Activated T-cell treated with anti-CD3 and anti-CD28 coated beads, Interleukin-2, amount 50 U/mL, for 1 hour (primary cell): Measurements from ENCODE around the gene FAM81A.

ENCODE experiments used
- DNase-seq: peaks from one replicate; pipeline ENCODE4 v3.0.0-alpha.2; 2020

The FAM81A gene

DNA sequence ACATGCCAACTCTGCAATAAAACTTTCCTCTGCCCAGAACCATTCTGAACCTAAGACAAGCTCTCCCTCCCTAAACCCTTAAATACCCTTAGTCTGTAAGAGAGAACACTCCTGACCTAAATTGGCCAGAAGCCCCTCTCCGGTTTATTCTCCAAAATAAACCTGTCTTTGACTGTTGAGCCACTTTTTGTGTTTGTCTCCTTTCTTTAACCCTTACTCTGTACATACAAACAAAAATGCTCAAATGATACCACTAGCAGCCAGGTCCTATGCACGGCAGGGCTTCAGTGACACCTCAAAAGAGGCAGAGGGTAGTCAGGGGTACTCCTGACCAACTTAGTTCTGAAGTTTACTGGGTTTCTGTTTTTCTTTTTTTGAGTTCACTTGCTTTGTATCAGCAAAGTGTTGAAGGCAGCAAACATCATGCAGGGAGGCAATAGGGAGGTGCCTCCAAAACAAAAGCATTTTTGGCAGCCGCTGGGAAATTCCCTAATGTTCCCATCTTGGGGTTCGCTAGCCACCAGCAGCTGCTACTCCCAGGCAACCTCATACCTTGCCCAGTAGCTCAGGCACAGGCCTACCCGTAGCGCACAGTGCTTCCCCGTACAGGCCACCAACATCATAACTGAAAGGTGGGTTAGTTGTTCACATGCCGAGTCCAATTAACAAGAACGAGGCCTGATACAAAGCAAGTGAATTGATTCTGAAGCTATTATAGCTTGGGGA, 110.7 kb downstream of the FAM81A start:
- no peak for DNase-seq

DNA sequence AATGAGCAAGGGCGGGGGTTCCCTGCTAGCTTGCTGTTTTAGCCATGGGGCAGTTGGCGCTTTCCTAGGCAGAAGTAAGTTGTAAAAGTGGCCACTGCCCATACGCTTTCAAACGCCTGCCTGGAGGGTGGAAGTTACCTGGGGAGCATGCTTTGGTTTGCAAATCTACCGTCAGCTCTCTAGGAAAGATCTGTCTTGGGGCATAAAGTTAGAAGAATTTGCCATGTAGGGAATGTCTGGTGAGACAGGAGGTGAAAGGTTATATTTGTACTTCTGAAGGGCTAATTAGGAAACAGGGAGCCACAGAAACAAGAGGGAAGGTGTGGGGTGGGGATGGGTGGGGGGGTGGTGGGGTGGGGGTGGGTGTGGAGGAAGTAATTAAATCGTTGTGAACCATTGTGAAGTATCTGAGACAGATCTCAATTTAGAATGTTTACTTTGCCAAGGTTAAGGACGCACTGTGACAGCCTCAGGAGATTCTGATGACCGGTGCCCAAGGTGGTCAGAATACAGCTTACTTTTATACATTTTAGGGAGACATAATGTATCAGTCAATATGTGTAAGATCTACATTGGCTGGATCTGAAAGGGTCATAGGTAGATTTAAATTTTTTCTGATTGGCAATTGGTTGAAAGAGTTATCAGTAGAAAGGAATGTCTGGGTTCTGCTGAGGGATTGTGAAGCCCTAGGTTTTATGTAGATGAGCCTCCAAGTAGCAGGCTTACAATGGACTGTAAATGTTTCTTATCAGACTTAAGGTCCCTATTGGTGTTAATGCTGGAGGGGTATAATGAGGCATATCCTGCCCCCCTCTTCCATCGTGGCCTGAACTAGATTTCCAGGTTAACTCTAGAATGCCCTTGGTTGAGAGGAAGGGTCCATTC, 111.6 kb downstream of the FAM81A start:
- no peak for DNase-seq

DNA sequence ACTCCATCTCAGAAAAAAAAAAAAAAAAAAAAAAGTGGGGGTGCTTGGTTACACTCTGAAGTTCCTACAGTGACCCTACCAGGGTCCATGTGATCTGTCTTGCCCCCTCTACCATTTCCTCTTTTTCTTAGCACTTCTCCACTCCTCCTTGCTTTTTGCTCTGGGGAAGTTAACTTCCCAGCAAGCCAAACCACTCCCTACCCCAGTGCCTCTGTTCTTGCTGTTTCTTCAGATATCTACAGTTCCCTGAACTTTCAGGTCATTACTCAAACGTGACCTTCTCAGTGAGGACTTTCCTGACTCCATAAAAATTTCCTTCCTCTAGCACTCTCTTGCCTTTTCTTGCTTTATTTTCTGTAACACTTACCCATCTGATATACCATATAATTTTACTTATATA, 112.5 kb downstream of the FAM81A start:
- no peak for DNase-seq

DNA sequence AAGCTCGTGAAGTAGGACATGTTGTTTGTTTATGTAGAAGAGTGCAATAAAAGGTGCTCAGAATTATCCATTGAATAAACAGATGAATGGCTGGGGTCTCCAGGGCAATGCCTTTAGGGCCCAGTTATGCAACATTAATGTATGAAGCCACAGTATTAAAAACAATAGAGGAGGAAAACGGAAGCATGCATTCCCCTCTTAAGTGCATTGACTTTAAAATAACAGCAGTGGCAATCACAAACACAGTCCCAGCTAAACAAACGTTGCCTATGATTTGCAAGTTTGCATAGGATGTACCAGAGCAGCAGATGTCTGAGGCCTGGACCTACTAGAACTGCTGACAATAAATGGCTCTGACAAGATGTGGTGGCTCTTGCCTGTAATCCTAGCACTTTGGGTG, 113.0 kb downstream of the FAM81A start:
- no peak for DNase-seq

DNA sequence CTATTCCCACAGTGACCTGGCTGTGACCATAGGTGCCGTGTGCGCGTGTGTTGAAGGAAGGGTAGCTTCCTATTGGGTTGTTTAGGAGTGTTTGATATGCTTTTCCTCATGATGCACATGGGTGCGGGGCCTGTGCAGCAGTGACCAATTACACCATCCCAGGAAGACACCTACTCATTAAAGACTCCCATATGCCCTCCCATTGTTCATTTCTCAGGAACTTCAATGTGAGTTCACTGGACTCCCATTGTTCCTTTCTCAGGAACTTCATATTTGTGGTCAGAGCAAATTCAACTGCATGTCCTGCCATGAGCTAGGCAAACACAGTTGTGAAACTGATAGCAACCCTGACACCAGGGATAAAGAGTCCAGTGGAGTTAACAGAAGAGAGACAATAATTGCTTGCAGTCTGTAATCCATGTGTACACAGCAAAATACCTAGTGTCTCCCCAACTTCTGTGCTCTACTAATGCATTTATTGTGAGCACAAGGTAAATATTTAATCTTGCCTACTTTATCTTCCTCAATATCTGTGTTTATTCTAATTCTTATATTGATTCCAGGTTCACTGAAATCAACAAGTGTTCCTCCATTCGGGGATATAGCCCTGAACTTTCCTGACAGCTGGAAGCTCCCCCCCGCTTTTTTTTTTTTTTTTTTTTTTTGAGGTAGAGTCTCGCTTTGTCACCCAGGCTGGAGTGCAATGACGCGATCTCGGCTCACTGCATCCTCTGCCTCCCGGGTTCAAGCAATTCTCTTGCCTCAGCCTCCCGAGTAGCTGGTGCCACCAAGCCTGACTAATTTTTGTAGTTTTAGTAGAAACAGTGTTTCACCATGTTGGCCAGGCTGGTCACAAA, 116.1 kb downstream of the FAM81A start:
- no peak for DNase-seq

DNA sequence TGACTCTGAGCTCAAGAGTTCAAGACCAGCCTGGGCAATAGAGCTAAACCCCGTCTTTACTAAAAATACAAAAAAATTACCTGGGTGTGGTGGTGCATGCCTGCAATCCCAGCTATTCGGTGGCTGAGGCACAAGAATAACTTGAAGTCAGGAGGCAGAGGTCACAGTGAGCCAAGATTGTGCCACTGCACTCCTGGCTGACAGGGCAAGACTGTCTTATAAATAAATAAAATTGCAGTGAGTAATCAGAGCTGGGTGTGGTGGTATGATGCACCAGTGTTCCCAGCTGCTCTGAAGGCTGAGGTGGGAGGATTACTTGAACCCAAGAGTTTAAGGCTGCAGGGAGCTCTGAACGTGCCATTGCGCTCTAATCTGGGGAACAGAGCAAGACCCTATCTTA, 117.7 kb downstream of the FAM81A start:
- no peak for DNase-seq

DNA sequence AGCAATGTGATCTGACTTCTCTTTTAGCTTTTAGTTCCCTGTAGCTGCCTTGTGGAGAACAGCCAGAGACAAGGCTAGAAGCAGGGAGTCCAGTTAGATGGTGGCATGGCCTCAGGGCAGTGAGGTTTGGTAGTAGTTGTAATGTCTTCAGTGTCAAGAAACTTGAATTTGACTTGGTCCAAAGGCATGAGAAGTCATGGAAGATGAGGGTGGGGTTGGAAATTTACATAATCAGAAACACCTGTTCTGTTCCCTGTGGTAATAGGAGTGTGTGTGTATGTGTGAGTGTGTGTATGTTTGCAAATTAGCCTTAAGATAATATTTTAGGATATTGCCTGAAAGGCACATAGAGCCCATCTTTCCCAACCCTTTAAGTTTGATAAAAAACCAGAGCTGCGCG, 118.4 kb downstream of the FAM81A start:
- DNase-seq: no peak

DNA sequence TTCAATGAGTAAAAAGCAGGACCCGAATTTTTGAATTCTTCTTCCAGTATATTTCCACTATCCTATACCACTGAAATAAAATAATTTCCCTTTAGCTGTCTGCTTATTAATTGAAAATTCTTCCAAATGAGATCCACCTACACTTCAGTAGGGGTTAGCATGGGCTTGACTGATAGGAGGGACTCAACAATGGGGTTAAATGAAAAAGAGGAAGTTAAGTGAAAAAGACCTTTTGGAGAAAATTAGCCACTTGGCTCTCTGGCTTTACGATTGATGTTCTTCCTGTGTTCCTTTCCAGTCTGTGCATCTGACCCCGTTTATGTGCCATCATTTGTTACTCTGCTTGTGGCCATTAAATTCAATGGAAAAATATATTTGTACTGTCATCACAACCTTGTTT, 119.6 kb downstream of the FAM81A start:
- no peak for DNase-seq

DNA sequence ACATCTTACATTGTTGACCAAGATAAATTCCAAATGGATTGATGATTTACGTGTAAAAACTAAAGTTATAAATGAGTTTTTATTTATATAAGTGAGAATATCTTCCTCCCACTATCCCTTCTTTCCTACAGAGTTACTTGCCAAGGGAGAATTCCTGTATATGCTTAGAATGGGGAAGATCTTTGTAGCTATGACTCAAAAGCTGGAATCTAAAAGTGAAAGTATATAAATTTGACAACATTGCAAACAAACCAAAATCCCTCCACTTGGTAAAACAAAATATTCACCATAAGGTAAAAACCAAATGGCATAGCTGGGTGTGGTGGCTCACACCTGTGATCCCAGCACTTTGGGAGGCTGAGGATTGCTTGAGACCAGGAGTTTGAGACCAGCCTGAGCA, 120.9 kb downstream of the FAM81A start:
- no peak for DNase-seq

DNA sequence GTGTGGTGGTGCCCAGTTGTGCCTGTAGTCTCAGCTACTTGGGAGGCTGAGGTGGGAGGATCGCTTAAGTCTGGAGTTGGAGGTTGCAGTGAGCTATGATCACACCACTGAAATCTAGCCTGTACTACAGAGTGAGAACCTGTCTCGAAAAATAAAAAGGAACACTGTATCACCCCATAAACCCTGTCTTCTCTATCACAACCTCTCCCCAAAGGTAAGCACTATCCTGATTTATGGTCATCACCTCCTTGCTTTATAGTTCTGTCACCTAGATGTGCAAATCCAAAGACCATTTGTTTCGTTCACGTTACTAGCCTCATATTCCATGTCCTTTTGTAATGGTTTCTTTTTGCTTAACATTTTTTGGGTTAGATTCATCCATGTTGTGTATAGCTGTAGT, 123.6 kb downstream of the FAM81A start:
- DNase-seq: no peak

DNA sequence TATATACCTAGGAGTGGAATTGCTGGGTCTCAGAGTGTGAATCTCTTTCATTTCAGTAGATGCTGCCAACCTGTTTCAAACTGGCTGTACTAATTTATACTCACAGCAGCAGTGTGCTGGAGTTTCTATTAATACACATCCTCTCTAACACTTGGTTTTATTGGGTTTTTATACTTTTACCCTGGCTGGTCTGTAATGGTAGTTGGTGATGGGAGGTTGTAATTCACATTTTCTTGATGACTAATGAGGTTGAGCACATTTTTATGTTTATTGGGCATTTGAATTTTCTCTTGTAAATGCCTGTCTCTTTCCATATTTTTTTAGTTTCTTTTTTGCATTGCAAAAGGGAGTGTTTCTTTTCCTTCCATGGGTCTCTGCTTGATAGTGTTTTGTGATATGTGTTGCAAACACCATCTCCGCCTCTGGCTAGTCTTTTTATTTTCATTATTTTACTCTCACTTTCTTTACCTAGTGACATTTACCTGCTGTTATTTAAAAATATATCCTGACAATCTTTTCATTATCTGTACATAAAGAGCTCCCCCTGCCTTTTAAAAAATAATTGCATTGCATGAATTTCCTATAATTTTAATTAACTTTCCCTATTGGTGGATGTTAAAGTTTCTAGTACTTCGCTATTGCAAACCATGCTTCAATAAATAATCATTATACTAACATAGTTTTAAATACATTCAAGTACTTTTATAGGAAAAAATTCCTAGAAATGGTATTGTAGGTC, 124.6 kb downstream of the FAM81A start:
- no peak for DNase-seq

DNA sequence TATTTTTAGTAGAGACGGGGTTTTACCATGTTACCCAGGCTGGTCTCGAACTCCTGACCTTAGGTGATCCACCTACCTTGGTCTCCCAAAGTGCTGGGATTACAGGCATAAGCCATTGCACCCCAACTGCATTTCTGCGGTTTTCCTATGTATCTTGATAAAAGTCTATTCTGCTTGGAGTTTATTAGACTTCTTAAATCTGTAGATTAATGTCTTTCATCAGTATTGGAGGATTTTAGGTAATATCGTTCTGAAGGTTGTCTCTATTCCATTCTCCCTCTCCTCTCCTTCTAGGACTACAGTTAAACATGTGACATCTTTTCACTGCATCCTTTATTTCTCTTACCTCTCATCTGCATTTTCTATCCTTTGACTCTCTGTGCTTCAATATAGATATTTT, 127.3 kb downstream of the FAM81A start:
- DNase-seq: no peak

DNA sequence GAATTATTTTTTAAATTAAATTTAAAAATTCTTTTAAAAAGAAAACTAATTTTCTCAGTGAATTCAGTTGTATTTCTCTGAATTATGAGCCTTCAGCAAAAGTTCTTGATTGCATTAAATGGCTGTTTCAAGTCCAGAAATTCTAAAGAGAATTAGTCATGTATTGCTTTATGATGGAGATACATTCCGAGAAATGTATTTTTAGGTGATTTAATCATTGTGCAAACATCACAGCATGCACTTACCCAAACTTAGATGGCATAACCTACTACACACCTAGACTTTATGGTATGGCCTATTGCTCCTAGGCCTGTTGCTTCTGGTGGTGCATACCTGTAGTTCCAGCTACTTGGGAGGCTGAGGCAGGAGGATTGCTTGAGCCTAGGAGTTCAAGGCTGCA, 129.3 kb downstream of the FAM81A start:
- DNase-seq: no peak

DNA sequence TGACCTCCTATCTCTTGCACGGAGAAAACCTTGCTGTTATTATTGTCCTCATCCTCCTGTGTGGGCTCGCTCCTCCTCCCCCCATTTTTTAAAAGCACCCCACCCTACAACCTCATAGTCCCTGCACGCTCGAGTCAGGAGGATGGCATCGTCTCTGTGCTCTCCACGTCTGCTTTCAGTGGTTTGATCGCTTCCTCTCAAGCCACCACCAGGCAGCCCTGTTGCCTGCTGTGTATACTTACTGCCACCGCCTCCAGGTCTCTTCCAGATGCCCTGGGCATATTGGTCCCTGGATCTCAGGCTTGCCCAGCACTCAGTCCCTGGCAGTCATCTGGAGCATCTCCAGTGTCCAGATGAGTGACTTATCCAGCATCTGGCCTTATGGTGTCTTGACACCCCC, 131.5 kb downstream of the FAM81A start:
- DNase-seq: no peak

DNA sequence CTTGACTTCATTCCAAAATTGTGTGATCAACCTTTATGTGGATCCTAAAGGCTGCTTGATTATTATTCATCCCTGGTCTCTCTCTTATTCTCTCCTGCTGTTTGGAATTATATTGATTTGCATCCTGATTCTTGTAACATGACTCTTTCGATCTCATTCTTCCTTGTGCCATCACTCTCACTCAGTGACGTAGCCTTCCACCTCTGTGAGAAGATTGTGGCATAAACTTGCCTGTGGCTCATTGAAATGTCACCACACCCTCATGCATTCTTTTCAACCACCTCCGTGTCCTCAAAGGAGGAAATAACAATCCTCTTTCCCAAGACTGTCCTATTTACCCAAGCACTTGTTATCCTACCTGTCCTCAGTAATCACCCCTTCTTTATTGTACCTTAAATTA, 132.3 kb downstream of the FAM81A start:
- DNase-seq: no peak

DNA sequence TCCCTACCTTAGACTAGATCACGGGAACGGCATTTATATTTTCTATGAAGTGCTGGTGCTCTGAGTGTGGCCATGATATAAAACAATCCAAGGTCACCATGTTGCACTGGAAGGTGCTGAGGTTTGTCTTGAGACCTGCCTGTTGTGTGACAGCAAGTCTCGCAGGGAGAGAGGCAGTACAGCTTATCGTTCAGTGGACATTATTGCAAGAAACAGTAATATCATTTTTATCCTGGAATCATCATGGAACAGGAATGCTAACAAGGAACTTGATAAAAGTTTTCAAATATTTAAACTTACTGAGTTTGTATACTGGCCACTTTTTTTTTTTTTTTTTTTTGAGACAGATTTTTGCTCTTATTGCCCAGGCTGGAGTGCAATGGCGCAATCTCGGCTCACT, 133.6 kb downstream of the FAM81A start:
- no peak for DNase-seq
